Adrenal gland (tissue), 5 donors: Measurements from ENCODE around the gene KLHL29.

Experiments used
- CTCF ChIP-seq, 6 experiments: fragments of 450-650 bp in 4 of 6; fragments of 200-600 bp in 2 of 6; sonication (generic) in 1 of 6; IDR thresholded peaks; 1 replicate in 5 of 6; 2 replicates in 1 of 6; pipeline versions ENCODE4 v1.5.1 to v1.8.0; 2016 to 2021; ENCODE audit warnings: antibody characterized with exemption in 6 of 6, mild to moderate bottlenecking in 2 of 6, moderate library complexity in 1 of 6
- POLR2A ChIP-seq, 2 donors: fragments of 450-650 bp; IDR thresholded peaks; one replicate each; pipeline ENCODE4 v1.6.1; 2017; ENCODE audit warnings: antibody characterized with exemption in 2 of 2, mild to moderate bottlenecking in 2 of 2, moderate library complexity in 1 of 2
- donor health status: DM: no; HTN: no; CAD: no.

GRCh38 chr2:23632386-23632785, 247.4 kb downstream of the KLHL29 start:
- TF ChIP-seq CTCF (IDR thresholded peaks at IDR 0.05) = no peak
- TF ChIP-seq POLR2A (IDR thresholded peaks at IDR 0.05) = no peak
